ENCODE data around the gene VPS39.

- no peak for TF ChIP-seq POLR2A (IDR thresholded peaks at IDR 0.05)
- TF ChIP-seq CTCF (IDR thresholded peaks at IDR 0.05), result no peak
Measured at GRCh38 chr15:42151141-42151561, 57.0 kb downstream of the VPS39 start.
